Stimulated activated CD4-positive, alpha-beta T cell treated with anti-CD3 and anti-CD28 coated beads, Interleukin-2, amount 100 ng/mL, for 24 hours (primary cell): ENCODE data around the gene PHLPP2.
"Not testable (repeated sequence)": the region's sequence is repeated elsewhere in the genome, so short reads cannot be mapped to it uniquely, and the experiment has no call there.

Experiments
- DNase-seq, 2 donors: peaks; one replicate each; pipeline ENCODE4 v3.0.0-alpha.2; 2020

Gene PHLPP2

DNA sequence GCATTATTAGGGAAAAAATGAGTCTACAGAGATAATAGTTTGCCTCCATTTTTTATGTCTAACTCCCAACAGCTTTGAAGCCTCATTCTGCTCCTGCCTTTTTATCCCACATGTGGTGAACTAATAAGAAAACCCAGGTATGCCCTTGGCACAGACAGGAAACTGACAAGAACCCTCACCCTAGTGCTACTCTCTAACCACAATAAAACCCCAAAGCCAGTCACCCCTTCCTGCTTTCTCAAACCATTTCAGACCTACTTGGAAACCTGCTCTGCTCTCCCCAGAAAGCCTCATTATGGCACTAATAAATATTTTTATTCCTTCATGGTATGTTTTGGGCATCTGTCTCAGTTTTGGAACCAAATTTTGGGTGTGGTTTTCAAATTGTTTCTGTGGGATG is 102.4 kb downstream of the PHLPP2 start:
- no peak for DNase-seq

DNA sequence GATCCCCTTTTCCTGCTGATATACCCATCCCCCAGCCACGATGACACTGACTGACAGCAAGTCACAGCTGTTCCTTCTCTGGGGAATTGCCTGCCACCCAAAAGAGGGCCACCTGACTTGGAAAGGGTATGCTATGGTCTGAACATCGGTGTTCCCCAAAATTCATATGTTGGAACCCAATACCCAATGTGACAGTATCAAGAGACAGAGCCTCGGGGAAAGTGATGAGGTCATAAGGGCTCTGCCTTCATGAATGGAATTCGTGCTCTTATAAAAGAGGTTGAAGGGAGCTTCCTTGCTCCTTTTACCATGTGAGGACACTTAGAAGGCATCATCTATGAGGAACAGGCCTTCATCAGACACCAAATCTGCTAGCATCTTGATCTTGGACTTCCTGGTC is 106.1 kb downstream of the PHLPP2 start:
- DNase-seq = no peak

DNA sequence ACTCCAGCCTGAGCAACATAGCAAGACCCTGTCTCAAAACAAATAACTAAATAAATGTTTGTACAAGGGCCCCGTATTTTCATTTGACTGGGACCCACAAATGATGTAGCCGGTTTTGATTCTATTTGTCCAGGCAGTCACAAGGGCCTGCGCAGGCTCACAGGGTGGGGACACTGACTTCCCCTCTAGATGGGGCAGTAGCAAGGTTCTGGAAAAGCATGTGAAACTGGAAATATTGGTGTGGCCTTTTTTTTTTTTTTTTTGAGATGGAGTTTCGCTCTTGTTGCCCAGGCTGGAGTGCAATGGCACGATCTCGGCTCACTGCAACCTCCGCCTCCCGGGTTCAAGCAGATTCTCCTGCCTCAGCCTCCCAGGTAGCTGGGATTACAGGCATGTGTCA is 109.5 kb downstream of the PHLPP2 start:
- DNase-seq = not testable (repeated sequence)

DNA sequence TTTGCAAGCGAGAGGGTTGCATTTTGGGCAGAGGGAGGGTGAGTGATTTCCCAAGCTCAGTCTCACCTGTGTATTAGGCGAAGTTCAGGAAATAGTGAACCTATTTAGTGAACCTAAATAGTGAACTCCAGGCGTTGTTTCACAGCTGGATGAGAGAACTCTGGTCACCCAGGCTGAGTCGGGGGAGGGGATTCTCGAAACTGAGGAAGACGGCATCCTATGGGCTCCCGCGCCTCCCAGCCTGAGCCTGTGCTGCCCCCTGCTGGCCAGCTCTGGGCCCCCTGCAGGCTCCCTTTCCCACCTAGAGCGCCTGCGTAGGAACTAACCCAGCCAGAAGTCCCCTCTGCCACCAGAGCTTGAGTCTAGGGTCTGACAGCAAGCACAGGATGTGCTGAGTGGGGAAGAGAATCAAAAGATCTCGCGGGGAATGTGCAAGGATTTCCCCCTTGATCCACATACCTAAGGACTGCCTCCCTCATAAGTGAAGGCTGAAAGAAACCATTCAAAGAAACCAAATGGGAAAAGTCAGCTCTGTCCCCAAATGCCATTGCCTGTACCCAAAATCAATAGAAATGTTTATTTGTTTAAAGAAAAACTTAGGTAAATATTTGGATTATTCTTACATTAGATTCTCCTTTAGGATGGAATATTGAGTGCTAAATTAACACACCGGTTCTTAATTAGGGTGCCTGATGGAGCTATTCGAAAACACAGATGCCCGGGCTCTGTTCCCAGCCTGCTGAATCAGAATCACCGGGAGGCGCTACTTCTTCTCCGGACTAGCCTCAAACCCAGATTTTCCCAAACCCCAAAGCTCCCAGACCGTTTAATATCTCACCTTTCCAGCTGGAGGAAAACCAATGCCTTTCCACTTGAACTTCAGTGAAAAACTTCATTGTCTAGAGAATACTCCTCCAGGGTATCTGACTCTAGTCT is 113.3 kb downstream of the PHLPP2 start:
- DNase-seq = peak; percentile 86 to 88

DNA sequence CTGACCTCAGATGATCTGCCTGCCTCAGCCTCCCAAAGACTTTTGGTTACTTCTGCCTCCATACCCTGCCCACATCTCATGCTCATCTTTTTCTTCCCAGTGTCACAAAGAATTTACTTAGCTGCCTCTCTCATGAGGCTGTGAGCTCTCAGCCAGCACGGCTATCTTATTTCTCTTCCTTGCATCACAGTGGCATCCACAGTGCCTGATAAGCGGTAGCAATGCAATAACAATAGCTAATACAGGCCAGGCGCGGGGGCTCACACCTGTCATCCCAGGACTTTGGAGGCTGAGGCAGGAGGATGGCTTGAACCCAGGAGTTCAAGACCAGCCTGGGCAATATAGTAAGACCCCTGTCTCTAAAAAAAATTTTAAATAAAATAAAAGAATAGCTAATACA is 114.1 kb downstream of the PHLPP2 start:
- no peak for DNase-seq

- no peak for DNase-seq
Observed at GRCh38 chr16:71609066-71609465, 115.4 kb downstream of the PHLPP2 start.

GRCh38 chr16:71600822-71601221 is 123.7 kb downstream of the PHLPP2 start:
- no peak for DNase-seq

GRCh38 chr16:71598426-71598825 is 126.1 kb downstream of the PHLPP2 start:
- DNase-seq = not testable (repeated sequence)

GRCh38 chr16:71595340-71595826 is 129.1 kb downstream of the PHLPP2 start:
- DNase-seq = not testable (repeated sequence)
